Inflammatory macrophage treated with lipopolysaccharide for 1 hour (primary cell): Measurements from ENCODE around the gene RELB.

Experiments used
- DNase-seq, 2 donors: peaks; one replicate each; pipeline ENCODE4 v3.0.0-alpha.2; 2020 to 2022

The RELB gene

DNA sequence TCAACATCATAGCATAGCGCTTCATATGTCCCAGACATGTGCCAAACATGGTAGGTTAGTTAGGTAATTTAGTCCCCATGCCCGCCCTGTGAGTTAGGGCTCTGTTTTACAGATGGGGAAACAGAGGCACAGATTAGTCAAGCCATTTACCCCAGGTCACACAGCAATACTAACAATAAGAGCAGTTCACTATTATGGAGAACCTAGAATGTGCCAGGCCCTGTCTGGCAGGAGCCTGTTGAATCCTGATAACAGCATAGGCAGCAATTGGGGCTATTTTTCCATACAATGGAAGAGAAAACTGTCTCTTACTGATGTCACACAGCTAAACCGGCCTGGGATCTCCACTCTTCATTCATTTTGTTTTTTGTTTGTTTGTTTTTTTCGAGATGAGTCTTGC, 85.2 kb downstream of the RELB start:
- DNase-seq: no peak

DNA sequence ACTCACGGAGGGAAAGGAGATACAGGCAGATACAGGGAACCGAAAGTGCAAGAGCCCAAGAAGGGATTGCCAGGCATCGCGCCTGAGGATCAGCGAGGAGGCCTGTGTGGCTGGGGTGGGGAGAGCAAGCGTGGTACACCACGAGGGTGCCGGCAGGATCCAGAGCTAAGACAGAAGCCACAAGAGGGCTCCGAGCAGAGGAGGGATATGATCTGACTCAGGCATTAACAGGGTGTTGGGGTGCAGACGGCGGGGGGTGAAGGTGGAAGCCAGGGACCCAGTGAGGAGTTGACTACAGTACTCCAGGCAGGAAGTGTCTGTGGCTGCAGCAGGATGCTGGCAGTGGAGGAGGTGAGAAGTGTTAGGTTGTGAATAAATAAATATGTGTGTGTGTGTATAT, 86.3 kb downstream of the RELB start:
- DNase-seq: peak in 1 of 2 donors; percentile 35
